H1 (cell line): ENCODE measurements around the gene RASGEF1B.

ENCODE experiments used
- CTCF ChIP-seq, 3 experiments: IDR thresholded peaks; 1 replicate in 2 of 3; 2 replicates in 1 of 3; pipeline versions ENCODE4 v1.5.1 to v1.6.1; 2011; ENCODE audit warnings: low read length in 3 of 3, mild to moderate bottlenecking in 3 of 3, inconsistent platforms in 2 of 3, low read depth in 1 of 3, moderate library complexity in 1 of 3; ENCODE audit not compliant: insufficient read depth in 1 of 3; ENCODE audit errors: control extremely low read depth in 1 of 3
- KDM1A ChIP-seq: fragments of 200-600, 300-600 bp; sonication (generic); IDR thresholded peaks from 2 replicates; pipeline ENCODE4 v1.7.1; 2016; ENCODE audit warnings: mild to moderate bottlenecking, low read length, borderline replicate concordance
- MAFK ChIP-seq: IDR thresholded peaks from 2 replicates; pipeline ENCODE4 v1.6.1; 2012; ENCODE audit warnings: low read depth, mild to moderate bottlenecking, improper control_type of control experiment, low read length

GRCh38 chr4:81509822-81510221 is 38.1 kb upstream of the RASGEF1B start:
- TF ChIP-seq CTCF (IDR thresholded peaks at IDR 0.05; ENCODE audit: control extremely low read depth in 1 of 3, insufficient read depth in 1 of 3, low read depth in 1 of 3, low read length in 3 of 3) (no peak), MAFK (no peak), KDM1A (no peak)
